WTC11 (cell line): ENCODE results near the gene NEDD8. TPM values are rescaled to one million over a fixed set of nuclear protein-coding genes. Genes with fewer than 3 reads are reported as not detected.

Experiments
- ATAC-seq: fragments of 200-7000 bp; cut with Tn5 transposase; 2 replicates; pipeline ENCODE4 v1.10.0; 2021; ENCODE audit warnings: mild to moderate bottlenecking, moderate library complexity
- CTCF ChIA-PET: fragments of 300-600 bp; sonication (Branson Sonifier 250); formaldehyde crosslinking; loops from one replicate; lab custom pipeline; 2021; ENCODE audit warnings: antibody characterized with exemption; lab: Charles Lee
- POLR2A ChIA-PET: fragments of 350-600 bp; sonication (Branson Sonifier 250); formaldehyde crosslinking; loops from one replicate; lab custom pipeline; 2021; ENCODE audit warnings: antibody characterized with exemption; lab: Charles Lee
- DNase-seq: peaks from one replicate; pipeline ENCODE4 v3.0.0; 2021; ENCODE audit warnings: low spot score
- H3K27ac Mint-ChIP-seq: 2 replicates; pipeline ENCODE4 v1.8.0; 2021; ENCODE audit warnings: mixed read lengths
- H3K27me3 Mint-ChIP-seq: 2 replicates; pipeline ENCODE4 v1.8.0; 2021; ENCODE audit warnings: low read depth, mild to moderate bottlenecking, moderate library complexity, mixed read lengths
- H3K36me3 Mint-ChIP-seq: 2 replicates; pipeline ENCODE4 v1.8.0; 2021; ENCODE audit warnings: mixed read lengths
- H3K4me1 Mint-ChIP-seq: 2 replicates; pipeline ENCODE4 v1.8.0; 2022; ENCODE audit warnings: mixed read lengths
- H3K4me3 Mint-ChIP-seq: 2 replicates; pipeline ENCODE4 v1.8.0; 2021; ENCODE audit warnings: mild to moderate bottlenecking, moderate library complexity, mixed read lengths
- H3K9me3 Mint-ChIP-seq: 2 replicates; pipeline ENCODE4 v1.8.0; 2021; ENCODE audit warnings: mixed read lengths
- ELF4 ChIP-seq: sonication (generic); formaldehyde crosslinking; IDR thresholded peaks from 2 replicates; pipeline ENCODE4 v1.8.1; 2022; ENCODE audit warnings: low read depth, mild to moderate bottlenecking, moderate library complexity, missing genetic modification reagents
- ESRRA ChIP-seq: sonication (generic); formaldehyde crosslinking; IDR thresholded peaks from 2 replicates; pipeline ENCODE4 v1.8.1; 2022; ENCODE audit warnings: mild to moderate bottlenecking, missing genetic modification reagents, borderline replicate concordance
- ETV6 ChIP-seq: sonication (generic); formaldehyde crosslinking; IDR thresholded peaks from 2 replicates; pipeline ENCODE4 v1.8.1; 2022; ENCODE audit warnings: mild to moderate bottlenecking, missing genetic modification reagents
- HMGA2 ChIP-seq: fragments of 250-450 bp; sonication (Bioruptor Pico); IDR thresholded peaks from 2 replicates; pipeline ENCODE4 v1.4.0; 2021; ENCODE audit warnings: mild to moderate bottlenecking, moderate library complexity
- JAZF1 ChIP-seq: fragments of 250-450 bp; sonication (Bioruptor Pico); IDR thresholded peaks from 2 replicates; pipeline ENCODE4 v1.9.0; 2021; ENCODE audit warnings: moderate library complexity, mild to moderate bottlenecking, inconsistent platforms
- KAT7 ChIP-seq: sonication (generic); formaldehyde crosslinking; IDR thresholded peaks from 2 replicates; pipeline ENCODE4 v1.8.1; 2023; ENCODE audit warnings: missing genetic modification reagents, mild to moderate bottlenecking, borderline replicate concordance
- NR3C1 ChIP-seq: sonication (generic); formaldehyde crosslinking; conservative IDR thresholded peaks from 2 replicates; pipeline ENCODE4 v1.8.1; 2023; ENCODE audit warnings: low read depth, mild to moderate bottlenecking, missing genetic modification reagents
- RELA ChIP-seq: sonication (generic); formaldehyde crosslinking; IDR thresholded peaks from 2 replicates; pipeline ENCODE4 v1.8.1; 2022; ENCODE audit warnings: missing genetic modification reagents, mild to moderate bottlenecking, borderline replicate concordance
- TCF7 ChIP-seq: sonication (generic); formaldehyde crosslinking; IDR thresholded peaks from 2 replicates; pipeline ENCODE4 v1.8.0; 2022; ENCODE audit warnings: mild to moderate bottlenecking, low read depth, missing genetic modification reagents, moderate library complexity
- ZBTB21 ChIP-seq: sonication (generic); formaldehyde crosslinking; IDR thresholded peaks from 2 replicates; pipeline ENCODE4 v1.8.1; 2023; ENCODE audit warnings: mild to moderate bottlenecking, missing genetic modification reagents, borderline replicate concordance
- total RNA-seq: library from RNA; stranded (reverse); gene quantifications from 3 replicates; pipeline ENCODE4 v1.2.3, GENCODE V29; 2021
- TF ChIP-seq, protein P1 (sequence below): fragments of 200-600 bp; IDR thresholded peaks from 2 replicates; pipeline ENCODE4 v1.8.0; 2022; ENCODE audit warnings: antibody characterized with exemption
- TF ChIP-seq, protein P2 (sequence below): sonication (generic); formaldehyde crosslinking; IDR thresholded peaks from 2 replicates; pipeline ENCODE4 v1.8.1; 2023; ENCODE audit warnings: mild to moderate bottlenecking, missing genetic modification reagents
- TF ChIP-seq, protein P3 (sequence below): sonication (generic); formaldehyde crosslinking; IDR thresholded peaks from 2 replicates; pipeline ENCODE4 v1.8.0; 2023; ENCODE audit warnings: missing genetic modification reagents, mild to moderate bottlenecking, borderline replicate concordance
- TF ChIP-seq, protein P4 (sequence below): sonication (generic); formaldehyde crosslinking; IDR thresholded peaks from 2 replicates; pipeline ENCODE4 v1.8.1; 2022; ENCODE audit warnings: mild to moderate bottlenecking, missing genetic modification reagents, moderate library complexity, borderline replicate concordance
- TF ChIP-seq, protein P5 (sequence below): sonication (generic); formaldehyde crosslinking; IDR thresholded peaks from 2 replicates; pipeline ENCODE4 v1.8.0; 2022; ENCODE audit warnings: mild to moderate bottlenecking, missing genetic modification reagents
- TF ChIP-seq, protein P6 (sequence below): sonication (generic); formaldehyde crosslinking; IDR thresholded peaks from 2 replicates; pipeline ENCODE4 v1.8.0; 2022; ENCODE audit warnings: mild to moderate bottlenecking, missing genetic modification reagents

Gene NEDD8
- total RNA-seq, 1 experiment from 2014 or later: 233 TPM

DNA sequence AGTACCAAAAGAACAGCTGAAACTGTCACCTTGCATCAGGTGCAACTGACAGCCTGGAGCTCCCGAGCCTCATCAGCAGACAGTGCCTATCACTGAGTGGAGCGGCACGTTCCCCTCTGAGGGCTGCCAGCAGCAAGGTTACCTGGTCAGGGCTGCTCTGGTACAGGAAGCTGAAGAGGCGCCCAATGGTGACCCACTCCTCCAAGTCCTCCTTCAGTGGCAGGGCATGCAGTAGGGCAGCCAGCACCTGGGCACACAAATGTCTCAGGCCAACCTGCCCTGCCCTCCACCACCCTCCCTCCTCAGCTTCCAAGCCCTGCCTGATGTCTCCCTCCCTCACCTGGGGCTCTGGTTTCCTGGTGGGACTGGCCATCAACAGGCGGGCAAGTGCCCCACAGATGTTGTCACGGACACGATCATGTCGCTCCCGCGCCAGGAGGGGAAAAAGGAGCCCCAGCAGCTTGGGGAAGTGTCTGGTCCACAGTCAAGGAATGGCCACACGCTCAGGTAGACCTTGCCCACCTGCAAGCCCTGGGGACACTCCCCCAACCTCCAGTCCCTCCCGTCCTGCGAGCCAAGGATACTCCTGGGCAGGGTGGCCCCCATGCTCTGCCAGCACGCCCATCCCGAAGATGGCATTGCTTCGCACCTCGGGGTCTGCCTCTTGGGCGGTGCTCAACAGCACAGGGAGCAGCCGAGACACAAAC, 50.6 kb downstream of the NEDD8 start (continued):
- TF ChIP-seq, protein P1, sequence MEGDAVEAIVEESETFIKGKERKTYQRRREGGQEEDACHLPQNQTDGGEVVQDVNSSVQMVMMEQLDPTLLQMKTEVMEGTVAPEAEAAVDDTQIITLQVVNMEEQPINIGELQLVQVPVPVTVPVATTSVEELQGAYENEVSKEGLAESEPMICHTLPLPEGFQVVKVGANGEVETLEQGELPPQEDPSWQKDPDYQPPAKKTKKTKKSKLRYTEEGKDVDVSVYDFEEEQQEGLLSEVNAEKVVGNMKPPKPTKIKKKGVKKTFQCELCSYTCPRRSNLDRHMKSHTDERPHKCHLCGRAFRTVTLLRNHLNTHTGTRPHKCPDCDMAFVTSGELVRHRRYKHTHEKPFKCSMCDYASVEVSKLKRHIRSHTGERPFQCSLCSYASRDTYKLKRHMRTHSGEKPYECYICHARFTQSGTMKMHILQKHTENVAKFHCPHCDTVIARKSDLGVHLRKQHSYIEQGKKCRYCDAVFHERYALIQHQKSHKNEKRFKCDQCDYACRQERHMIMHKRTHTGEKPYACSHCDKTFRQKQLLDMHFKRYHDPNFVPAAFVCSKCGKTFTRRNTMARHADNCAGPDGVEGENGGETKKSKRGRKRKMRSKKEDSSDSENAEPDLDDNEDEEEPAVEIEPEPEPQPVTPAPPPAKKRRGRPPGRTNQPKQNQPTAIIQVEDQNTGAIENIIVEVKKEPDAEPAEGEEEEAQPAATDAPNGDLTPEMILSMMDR: no peak

DNA sequence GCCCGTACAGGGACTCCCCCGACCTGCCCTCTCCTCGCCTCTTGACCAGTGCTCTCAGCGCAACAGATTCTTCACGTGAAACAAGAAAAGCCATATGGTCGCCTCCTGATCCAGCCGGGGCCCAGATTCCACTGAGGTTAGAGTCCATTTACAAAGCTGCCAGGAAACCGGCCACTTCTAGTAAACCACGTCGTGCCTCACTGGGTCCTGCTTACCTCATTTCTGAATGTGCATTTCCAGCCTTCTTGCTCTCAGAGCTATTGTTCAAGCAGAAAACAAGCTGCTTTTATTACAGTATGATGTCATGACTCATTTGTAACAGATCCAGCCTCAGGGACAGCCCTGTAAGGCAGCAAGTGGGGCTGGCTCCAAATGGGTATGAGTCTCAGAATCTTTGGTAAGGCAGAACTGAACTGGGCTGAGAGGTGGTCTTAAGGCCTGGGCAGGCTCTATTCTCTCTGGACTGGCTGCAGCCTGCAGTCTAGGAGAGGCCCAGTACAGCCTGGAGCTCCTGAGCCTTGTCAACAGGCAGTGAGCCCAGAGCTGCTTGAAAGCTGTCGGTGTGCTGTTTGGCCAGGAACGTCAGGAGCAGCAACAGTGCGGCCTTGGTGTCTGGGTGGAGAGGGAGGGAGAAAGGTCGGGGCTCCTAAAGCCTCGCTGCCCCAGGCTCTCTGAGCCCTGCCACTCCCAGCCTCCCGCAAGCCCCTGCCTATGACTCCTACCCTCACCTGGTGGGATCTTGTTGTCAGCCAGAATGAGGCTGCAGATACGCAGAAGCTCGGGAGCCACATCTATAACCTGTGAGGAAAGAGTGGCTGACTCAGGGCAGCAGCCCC, 52.0 kb downstream of the NEDD8 start:
- no peak overlapping the region for H3K4me3 Mint-ChIP-seq
- peaks cover 37% of the 10 kb centered on the region for H3K36me3 Mint-ChIP-seq
- H3K27ac Mint-ChIP-seq: no peak overlapping the region
- H3K9me3 Mint-ChIP-seq: no peaks in the 10 kb centered on the region
- no peaks in the 10 kb centered on the region for H3K27me3 Mint-ChIP-seq
- POLR2A ChIA-PET: no interaction called here
- DNase-seq: no peak
- CTCF ChIA-PET: interaction anchor here (0.6 to 1.1 kb wide), 2 partner anchors 19 to 51 kb away, joined by 3 read pairs; partner anchors contain the start of gene IRF9
- H3K4me1 Mint-ChIP-seq: no peaks in the 10 kb centered on the region
- ATAC-seq: no peak
- TF ChIP-seq KAT7 (CRISPR knock-in tag) (no peak), HMGA2 (CRISPR knock-in tag) (no peak), ESRRA (CRISPR knock-in tag) (no peak), NR3C1 (CRISPR knock-in tag) (no peak)
- TF ChIP-seq, protein P2, sequence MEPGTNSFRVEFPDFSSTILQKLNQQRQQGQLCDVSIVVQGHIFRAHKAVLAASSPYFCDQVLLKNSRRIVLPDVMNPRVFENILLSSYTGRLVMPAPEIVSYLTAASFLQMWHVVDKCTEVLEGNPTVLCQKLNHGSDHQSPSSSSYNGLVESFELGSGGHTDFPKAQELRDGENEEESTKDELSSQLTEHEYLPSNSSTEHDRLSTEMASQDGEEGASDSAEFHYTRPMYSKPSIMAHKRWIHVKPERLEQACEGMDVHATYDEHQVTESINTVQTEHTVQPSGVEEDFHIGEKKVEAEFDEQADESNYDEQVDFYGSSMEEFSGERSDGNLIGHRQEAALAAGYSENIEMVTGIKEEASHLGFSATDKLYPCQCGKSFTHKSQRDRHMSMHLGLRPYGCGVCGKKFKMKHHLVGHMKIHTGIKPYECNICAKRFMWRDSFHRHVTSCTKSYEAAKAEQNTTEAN (CRISPR knock-in tag): no peak
- TF ChIP-seq, all 79 proteins: peak for 0

DNA sequence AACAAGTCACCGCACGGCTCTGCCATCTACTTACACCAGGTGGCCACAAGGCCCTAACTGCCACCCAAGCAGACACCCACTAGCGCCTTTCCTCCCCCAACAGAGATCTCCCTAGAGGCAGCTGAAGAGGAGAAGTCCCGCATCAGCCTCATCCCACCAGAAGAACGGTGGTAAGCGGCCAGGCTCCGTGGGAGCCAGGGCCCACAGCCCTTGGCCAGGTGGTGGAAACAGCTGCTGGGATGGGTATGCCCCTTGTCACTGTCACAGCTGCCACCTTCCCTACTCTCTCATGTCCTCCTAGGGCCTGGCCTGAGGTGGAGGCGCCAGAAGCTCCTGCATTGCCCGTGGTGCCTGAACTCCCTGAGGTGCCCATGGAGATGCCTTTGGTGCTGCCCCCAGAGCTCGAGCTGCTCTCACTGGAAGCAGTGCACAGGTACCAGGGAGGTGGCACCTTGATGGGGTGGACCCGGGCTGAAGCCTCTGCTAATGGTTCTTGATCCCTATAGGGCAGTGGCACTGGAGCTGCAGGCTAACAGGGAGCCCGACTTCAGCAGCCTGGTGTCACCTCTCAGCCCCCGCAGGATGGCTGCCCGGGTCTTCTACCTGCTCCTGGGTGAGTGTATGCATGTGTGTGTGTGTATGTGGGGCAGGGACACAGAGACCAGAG, 52.7 kb downstream of the NEDD8 start:
- Mint-ChIP-seq H3K27me3 (no peaks in the 10 kb centered on the region), H3K36me3 (peaks cover 35% of the 10 kb centered on the region), H3K27ac (no peak overlapping the region), H3K9me3 (no peaks in the 10 kb centered on the region), H3K4me1 (no peaks in the 10 kb centered on the region), H3K4me3 (no peak overlapping the region)
- no peak for ATAC-seq
- no peak for DNase-seq
- POLR2A ChIA-PET: no interaction called here
- CTCF ChIA-PET: interaction anchor here (0.6 kb wide), 1 partner anchor 52 kb away, joined by 3 read pairs; no protein-coding TSS in a partner anchor
- TF ChIP-seq HMGA2 (CRISPR knock-in tag) (no peak), ELF4 (CRISPR knock-in tag) (no peak), ETV6 (CRISPR knock-in tag) (no peak), JAZF1 (no peak), ZBTB21 (no peak), TCF7 (CRISPR knock-in tag) (no peak), RELA (no peak)
- TF ChIP-seq, protein P3, sequence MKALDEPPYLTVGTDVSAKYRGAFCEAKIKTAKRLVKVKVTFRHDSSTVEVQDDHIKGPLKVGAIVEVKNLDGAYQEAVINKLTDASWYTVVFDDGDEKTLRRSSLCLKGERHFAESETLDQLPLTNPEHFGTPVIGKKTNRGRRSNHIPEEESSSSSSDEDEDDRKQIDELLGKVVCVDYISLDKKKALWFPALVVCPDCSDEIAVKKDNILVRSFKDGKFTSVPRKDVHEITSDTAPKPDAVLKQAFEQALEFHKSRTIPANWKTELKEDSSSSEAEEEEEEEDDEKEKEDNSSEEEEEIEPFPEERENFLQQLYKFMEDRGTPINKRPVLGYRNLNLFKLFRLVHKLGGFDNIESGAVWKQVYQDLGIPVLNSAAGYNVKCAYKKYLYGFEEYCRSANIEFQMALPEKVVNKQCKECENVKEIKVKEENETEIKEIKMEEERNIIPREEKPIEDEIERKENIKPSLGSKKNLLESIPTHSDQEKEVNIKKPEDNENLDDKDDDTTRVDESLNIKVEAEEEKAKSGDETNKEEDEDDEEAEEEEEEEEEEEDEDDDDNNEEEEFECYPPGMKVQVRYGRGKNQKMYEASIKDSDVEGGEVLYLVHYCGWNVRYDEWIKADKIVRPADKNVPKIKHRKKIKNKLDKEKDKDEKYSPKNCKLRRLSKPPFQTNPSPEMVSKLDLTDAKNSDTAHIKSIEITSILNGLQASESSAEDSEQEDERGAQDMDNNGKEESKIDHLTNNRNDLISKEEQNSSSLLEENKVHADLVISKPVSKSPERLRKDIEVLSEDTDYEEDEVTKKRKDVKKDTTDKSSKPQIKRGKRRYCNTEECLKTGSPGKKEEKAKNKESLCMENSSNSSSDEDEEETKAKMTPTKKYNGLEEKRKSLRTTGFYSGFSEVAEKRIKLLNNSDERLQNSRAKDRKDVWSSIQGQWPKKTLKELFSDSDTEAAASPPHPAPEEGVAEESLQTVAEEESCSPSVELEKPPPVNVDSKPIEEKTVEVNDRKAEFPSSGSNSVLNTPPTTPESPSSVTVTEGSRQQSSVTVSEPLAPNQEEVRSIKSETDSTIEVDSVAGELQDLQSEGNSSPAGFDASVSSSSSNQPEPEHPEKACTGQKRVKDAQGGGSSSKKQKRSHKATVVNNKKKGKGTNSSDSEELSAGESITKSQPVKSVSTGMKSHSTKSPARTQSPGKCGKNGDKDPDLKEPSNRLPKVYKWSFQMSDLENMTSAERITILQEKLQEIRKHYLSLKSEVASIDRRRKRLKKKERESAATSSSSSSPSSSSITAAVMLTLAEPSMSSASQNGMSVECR (CRISPR knock-in tag): no peak
- TF ChIP-seq, protein P4, sequence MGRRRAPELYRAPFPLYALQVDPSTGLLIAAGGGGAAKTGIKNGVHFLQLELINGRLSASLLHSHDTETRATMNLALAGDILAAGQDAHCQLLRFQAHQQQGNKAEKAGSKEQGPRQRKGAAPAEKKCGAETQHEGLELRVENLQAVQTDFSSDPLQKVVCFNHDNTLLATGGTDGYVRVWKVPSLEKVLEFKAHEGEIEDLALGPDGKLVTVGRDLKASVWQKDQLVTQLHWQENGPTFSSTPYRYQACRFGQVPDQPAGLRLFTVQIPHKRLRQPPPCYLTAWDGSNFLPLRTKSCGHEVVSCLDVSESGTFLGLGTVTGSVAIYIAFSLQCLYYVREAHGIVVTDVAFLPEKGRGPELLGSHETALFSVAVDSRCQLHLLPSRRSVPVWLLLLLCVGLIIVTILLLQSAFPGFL (CRISPR knock-in tag): no peak
- TF ChIP-seq, protein P5, sequence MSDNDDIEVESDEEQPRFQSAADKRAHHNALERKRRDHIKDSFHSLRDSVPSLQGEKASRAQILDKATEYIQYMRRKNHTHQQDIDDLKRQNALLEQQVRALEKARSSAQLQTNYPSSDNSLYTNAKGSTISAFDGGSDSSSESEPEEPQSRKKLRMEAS: no peak
- TF ChIP-seq, protein P1: no peak
- TF ChIP-seq, protein P6, sequence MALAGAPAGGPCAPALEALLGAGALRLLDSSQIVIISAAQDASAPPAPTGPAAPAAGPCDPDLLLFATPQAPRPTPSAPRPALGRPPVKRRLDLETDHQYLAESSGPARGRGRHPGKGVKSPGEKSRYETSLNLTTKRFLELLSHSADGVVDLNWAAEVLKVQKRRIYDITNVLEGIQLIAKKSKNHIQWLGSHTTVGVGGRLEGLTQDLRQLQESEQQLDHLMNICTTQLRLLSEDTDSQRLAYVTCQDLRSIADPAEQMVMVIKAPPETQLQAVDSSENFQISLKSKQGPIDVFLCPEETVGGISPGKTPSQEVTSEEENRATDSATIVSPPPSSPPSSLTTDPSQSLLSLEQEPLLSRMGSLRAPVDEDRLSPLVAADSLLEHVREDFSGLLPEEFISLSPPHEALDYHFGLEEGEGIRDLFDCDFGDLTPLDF (CRISPR knock-in tag): no peak
